Islet precursor cell (in vitro differentiated cells): ENCODE results near the gene DNAJB13.
"Not testable (repeated sequence)": the region's sequence is repeated elsewhere in the genome, so short reads cannot be mapped to it uniquely, and the experiment has no call there.

Source experiments
- DNase-seq: peaks from one replicate; pipeline ENCODE4 v3.0.0-alpha.2; 2018

DNAJB13 gene

DNA sequence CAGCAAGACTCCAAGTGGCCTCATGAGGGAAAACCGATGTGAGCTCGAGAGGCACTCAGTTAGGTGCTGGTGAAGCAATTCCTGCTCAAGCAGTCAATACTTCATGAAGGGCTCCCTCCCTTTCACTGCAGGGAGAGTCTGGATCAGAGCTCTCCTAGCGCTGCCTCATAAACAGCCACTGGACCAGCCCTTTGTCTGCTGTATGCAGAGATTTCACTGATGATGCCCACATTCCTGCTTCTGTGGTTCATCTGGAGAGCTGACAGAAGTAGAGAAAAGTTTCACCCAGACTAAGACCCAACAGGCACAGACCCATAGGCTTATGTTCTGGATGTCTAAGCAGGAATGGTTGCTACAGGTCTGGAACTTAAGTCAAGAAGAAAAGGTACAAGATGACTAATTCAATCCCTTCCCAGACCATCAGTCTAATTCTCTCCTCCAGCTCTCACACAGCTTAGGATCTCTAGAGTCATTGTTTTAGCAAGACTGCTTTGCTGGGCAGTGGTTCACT is 27.8 kb downstream of the DNAJB13 start:
- DNase-seq = no peak

DNA sequence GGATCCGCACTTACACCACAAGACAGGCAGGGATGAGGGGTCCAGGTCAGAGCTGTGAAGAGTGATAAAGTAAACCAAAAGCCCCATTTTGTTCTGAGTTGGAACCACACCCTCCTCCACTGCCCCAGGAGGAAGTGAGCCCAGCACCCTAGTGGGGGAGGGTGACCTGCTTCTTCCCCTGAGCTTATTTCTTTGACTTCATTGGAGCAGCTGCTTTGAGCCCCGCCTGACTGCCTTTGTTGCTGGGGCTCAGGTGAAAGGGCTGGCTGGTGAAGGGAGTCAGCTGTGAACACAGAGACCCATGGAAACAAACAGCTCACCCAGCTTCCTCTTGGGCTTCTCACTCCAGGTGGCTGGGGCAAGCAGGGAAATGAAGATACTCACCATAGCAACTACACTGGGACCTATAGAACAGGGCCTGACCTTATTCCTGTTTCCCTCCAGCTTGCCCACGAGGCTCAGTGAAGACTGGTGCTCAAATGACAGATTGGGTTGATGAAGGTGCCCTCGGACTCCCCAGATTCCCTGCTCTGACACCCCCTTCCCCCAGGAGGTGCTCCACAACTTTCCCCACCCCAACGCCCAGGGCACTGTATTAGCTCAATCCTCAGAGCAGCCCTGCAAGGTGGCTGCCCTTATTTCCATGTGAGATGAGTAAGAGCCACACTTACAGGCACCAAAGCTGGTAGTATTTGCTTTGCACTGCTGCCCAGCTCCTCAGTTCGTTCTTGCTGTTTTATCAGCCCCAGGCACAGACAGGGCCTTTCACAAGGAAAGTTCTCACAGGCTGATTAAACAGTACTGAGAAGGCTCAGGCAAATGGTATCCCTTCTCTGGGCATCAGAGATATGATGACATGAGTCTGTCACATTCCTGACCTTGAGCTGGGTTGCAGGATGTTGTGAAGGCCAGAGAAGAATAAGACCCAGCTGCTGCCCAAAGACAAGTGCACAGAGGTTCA is 29.5 kb downstream of the DNAJB13 start:
- DNase-seq = peak; percentile 53

DNA sequence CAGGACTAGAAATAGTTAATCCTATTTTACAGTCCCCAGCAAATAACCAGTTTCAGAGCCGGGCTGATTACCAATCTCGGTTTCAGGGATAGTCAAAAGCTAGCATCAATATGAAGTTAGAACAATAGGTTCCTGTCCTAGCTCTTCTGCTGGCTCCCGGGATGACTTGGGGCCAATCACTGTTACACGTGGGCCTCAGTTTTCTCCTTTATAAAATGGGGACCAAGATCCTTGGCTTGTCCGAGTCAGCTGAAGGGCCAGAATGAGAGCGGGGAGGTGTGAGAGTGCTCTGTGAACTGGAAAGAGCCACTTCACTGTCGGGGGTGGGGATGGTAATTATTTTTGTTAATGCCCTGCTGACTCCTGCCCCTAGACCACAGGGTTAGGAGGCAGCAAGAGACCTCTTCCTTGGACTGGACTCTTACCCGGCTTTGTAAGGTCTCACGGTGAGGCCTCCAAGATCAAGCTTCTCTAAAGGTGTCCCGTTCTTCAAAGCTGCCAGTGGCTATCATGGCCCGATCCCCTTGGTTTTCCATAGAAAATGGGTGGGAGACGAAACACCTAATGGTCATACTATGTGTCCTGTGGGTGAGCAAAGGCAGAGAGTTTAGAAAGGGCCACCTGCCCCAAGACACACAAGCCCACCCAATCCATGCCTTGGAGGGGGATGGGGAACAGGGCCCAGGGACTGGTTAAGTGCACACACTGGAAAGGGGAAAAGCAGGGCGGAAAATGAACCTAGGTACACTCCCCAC is 30.4 kb downstream of the DNAJB13 start:
- DNase-seq = no peak

DNA sequence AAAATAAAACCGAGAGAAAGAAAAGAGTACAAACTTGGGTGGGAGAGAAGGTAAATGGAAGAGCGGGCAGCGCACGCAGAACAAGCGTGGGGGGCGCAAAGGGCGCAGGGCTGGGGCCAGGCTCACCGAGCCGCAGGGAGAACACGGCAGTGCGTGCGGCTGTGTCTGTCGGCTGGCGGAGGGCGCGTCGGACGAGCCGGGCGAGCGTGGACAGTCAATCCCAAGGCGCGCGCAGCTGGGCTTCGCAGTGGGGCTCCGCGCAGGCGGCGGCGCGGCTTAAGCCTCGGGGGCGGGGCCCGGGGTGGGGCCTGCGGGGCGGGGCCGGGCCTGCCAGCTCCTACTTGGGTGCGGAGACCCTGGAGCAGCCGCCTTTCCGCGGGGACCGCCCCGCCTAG is 31.8 kb downstream of the DNAJB13 start, which contains the start of gene UCP2:
TSS of gene UCP2 (minus strand) at position 249 of the 395 bp plus-strand sequence. CDS start 4,465 bp downstream, outside the sequence.
- DNase-seq = peak; percentile 97

DNA sequence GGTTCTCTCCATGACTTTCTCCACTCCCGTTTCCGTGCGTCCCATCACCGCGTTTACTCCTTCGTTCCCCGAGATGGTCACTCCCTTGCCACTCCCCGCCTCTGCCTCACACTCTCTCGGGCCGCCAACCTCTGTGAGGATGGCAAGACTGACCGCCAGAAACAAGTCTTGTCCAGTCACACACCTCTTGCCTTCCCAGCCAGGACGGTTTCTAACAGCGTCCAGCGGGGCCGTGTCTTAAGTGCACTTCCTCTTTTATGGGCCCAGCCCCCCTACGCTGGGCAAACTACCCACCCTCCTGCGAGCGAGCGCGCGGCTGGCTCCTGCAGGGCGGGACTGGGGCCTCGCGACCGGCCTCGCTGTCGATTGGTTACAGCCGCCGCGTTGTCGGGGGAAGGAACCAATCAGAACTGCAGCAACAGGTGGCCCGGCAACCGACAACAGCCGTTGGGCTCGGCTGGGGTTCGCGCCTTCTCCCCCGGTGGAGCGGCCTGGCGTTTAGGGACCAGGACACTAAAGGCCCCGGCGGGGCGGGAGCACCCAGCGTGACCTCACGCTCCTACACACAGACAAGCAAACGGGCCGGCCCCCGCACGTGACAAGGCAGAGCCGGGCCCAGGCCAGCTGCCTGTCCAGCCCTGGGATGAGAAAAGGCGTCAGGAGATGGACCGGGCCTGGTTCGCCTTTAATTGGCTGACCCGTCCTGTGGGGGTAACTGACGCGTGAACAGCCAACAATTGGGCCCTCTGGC is 32.3 kb downstream of the DNAJB13 start:
- peak; percentile 96 for DNase-seq

DNA sequence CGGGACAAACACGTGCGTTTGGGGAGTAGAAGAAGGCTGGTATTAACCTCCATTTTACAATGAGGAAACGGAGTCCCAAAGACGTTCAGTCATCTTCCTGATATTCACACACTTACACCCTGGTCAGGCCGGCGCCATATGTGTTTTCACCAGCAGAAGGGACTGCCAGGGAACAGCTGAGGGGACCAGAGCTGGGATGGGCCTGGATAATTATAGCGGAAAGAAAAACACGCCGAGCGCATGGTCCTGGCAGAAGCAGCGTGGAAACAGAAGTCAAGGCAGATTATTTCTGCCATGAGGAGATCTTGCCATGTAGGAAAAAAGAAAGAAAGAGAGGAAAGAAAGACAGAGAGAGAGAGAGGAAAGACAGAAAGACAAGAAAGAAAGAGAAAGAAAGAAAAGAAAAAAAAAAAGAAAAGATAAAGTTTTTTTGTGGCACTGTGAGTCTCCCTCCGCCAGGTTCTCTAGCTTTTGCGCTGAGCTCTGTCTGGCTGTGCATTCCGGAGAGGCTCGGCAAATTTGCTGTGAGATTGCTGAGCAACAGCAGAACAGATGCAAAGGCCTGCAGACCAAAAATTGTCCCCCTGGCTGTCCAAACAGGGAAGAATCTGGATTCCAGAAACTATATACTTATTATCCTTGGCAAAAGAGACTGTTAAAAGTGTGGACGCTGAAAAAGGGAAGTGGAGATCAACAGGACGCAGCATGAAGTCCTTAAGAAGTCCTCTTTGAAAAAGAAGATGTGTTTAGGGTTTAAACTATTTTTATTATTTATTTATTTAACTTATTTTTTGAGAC is 33.1 kb downstream of the DNAJB13 start:
- peak; percentile 47 for DNase-seq

DNA sequence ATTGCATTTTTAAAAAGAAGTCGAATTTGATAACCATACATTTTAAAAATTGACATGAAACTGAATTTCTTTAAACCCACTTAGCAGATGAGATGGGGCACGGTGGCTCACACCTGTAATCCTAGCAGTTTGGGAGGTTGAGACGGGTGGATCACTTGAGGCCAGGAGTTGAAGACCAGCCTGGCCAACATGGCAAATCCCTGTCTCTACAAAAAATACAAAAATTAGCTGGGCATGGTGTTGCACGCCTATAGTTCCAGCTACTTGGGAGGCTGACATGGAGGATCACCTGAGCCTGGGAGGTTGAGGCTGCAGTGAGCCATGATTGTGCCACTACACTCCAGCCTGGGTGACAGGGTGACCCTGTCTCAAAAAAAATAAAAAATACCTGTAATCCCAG is 34.8 kb downstream of the DNAJB13 start:
- DNase-seq = not testable (repeated sequence)

DNA sequence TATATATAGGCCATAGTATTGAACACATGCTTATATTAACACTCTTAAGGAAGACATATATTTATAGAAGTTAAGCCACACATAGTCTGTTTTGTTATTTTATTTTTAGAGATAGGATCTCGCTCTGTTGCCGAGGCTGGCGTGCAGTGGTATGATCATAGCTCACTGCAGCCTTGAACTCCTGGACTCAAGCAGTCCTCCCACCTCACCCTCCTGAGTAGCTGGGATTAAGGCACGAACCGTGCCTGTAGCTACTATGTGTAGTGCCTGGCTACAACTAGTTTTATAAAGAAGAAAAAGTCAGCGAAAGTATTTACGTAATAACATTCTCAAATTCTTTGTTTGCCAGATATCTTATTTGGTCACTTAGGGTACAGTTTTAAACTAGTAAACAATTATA is 37.4 kb downstream of the DNAJB13 start:
- DNase-seq = no peak

DNA sequence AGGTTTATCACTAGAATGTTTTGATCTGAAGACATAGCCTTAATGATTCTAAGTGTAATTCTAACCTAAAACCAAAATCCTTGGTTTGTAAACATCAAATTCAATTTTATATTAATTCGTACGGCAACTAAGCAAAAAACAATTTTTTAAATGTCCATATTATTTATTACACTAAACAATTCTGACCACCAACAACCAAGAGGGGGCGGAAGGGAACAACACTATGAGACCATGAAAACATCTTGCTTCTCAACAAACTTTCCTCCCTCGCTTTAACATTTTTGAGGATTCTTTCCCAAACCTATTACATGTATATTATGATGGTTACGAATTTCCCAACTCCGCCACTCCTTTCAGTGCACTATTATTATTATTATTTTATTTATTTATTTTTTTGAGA is 38.3 kb downstream of the DNAJB13 start:
- no peak for DNase-seq

DNA sequence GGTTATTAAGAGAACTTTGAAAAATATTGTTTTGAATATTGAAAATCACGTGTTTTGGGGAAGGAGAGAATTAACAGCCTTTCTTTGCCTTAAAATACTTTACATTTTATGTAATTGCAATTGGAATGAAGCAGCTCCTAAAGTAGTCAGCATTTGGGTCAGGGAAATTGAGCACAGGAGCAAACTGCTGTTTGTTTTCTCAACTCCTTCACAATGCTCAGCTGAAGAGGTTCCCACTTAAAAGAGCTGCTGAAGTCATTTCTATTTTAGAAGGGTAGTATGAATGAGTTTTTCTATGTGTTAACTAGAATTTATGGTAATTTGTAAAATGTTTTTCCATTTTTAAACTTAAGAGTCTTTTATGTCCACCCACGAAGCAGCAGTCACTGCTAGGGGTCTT is 39.9 kb downstream of the DNAJB13 start:
- DNase-seq = no peak

DNA sequence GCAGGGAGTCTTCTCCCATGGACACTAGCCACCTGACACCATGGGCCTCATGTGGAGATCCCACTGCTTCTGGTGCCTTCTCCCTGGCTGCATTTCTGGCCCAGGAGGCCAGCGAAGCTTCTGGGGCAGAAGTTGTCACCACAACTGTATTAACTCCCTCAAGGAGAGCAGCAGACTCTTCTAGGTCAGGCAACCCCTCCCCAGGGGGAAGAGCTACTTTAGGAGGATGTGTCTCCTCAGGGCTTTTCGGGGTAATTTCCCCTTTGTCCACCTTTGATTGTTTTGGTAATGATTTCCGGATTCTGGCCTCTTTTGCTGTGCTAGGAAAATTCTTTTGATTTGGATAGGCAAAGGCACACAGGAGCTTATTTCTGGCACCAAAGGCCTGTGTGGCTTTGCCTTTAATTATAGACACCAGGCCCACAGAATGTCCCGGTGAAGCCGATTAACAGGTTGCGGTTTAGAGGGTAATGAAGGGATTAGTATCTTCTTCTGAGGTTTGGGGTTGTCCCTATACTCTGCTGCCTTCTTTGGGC is 40.7 kb downstream of the DNAJB13 start:
- DNase-seq = no peak

DNA sequence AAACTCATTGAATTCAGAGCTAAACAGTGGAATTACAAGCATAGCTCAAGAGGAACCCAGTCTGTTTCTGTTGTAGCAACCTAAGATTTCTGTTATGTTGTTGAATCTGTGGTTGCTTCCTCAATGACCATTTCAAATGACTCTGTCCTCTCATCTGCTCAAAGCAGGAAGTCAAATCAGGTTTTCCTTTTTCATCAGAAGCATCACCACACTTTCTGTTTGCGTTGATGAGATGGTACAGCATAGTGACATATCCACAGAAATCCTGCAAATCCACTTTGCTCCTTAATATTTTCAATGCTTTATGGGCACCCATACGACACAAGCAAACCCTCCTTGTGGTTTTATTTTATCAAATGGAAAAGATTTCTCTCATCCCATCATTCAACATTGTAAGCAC is 44.4 kb downstream of the DNAJB13 start:
- DNase-seq = no peak

DNA sequence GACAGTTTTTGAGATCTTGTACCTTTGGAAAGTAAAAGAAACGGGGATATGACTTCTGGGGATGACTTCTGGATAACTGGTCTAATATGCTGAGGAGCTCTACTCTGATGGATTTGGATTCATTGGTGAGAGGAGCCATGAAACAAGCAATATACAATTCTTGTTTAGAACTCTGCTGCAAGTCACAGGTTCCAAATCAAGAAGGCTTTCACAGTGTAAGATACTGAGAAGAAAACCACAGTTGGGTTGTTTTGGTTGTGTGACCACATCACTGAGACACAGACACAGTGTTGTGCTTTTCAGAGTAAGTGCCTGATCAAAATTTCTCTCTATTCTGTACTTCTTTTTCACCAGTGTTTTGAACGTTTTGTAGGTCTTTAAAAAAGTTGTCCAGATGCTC is 44.9 kb downstream of the DNAJB13 start:
- no peak for DNase-seq

DNA sequence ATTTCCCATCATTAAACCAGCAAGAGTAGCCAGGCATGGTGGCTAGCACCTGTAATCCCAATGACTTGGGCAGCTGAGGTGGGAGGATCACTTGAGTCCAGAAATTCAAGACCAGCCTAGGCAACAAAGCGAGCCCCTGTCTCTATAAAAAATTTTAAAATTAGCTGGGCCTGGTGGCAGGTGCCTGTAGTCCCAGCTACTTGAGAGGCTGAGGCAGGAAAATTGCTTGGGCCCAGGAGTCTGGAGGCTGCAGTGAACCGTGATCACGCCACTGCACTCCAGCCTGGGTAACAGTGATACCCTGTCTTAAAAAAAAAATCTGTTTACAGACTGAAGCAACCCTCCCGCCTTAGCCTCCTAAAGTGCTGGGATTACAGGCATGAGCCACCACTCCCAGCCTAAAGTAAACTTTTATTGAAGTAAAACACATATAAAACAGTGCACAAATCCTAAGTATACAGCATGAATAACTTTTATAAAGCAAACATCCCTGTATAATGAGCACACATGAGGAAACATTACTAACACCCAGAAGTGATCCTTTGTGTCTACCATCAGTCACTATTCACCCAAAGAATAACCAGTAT is 45.4 kb downstream of the DNAJB13 start:
- DNase-seq = no peak

DNA sequence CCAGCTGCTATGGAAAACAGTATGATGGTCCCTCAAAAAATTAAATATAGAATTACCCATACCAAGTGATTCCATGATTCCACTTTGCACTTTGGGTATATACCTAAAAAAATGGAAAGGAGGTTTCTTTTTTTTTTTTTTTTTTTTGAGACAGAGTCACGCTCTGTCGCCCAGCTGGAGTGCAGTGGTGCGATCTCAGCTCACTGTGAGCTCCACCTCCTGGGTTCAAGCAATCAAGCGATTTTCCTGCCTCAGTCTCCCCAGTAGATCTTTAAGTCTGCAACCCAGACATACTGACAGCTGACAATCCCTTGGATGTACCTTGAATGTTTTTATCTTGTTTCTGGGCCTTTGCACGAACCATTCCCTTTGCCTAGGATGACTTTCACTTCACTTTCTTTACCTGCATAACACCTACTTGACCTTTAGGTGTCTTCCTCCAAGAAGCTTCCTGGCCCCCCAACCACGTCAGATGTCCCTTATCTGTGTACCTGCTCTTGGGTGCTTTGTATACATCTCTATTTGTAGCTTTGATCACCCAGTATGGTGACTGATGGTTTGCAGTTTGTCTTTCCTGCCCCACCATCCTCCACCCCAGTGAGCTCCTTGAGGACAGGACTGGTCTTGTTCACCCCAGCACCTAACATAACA is 46.4 kb downstream of the DNAJB13 start:
- DNase-seq = no peak

DNA sequence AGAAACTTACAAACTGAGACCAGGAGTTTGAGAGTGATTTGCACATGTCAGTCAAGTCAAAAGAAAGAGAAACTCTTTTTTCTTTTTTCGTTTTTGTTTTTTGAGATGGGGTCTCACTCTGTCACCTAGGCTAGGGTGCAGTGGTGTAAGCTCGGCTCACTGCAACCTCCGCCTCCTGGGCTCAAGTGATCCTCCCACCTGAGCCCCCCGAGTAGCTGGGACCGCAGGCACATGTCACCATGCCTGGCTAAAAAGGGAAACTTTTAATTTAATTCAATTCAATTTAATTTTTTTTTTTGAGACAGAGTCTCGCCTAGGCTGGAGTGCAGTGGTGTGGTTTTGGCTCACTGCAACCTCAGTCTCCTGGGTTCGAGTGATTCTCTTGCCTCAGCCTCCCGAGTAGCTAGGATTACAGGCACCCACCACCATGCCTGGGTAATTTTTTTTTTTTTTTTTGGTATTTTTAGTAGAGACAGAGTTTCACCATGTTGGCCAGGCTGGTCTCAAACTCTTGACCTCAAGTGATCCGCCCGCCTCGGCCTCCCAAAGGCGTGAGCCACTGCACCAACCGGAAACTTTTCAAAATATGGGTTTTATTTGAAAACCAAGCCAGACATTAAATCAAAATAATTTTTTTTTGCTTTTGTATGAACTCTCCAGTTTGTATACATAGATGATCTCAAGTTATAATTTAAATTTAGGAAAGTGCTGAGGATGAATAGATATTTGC is 48.2 kb downstream of the DNAJB13 start:
- DNase-seq = no peak

DNA sequence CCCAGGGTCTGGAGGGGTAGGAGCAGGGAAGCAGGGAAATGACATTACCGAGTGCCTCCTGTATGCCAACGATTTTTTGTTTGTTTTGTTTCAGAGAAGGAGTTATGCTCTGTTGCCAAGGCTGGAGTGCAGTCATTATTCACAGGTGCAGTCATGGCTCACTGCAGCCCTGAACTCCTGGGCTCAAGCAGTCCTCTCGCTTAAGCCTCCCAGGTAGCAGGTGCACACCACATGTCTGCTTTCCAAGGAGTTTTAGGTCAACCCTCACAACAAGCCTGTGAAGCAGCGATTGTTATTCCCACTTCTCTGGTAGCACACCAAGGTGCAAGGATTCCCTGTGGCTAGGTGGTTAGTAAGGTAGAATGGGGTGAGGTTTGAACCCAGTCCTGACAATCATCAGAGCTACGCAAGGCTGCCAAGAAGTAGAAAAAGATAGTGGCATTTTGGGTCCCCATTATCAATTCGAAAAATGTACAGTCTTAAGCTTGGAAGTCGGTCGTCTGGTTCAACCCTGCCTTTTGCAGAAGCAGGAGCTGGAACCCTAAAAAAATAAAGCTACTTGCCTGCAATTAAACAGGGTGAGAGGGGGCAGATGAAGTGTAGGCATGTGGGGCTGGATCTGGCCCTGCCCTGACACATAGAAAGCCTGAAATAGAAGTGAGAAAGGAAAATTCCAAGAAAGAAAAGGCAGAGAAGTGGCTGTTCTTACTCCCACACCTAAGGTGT is 48.9 kb downstream of the DNAJB13 start:
- no peak for DNase-seq

DNA sequence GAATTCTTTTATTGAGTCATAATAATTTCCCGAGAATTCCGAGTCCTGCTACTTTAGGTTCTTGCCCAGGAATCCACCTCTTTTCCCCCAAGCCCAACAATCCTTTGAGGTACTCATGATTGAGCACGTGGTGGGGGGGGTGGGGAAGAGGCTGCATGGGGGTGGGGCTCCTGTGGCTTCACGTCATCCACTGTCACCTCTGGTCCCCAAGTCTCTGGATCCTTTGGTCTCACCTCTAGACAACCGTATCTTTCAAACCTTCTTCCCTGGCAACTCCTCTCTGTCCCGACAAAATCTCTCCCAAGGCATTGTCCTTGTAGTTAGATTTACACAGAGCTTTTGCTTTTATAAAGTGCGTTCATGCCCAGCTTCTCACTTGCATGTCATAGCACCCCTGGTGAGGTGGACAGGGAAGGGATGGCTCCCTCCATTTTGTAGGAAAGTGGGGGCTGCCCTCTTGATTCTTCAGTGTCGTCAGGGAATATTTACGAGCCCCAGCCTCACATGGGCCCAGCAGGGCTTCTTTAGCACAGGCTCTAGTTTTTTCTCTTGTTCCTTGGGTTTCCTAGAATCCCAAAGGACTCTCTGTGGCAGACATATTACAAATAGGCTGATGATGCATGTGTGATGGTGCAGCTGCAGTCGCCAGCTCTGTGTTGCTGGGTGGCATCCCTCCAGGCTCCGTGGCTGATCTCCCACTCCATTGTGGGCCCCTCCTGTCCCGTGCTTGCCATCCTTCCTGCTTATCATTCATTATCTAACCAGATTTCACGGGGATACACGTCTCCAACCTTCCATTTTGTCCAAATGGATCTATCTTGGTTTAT is 49.7 kb downstream of the DNAJB13 start:
- peak; percentile 33 for DNase-seq
